NCI-H1436 treated with DMSO at 0.1 percent for 48 hours (cell line): ENCODE measurements around the gene APOA1.
"Not testable (repeated sequence)": the region's sequence is repeated elsewhere in the genome, so short reads cannot be mapped to it uniquely, and the experiment has no call there.

ENCODE experiments used
- DNase-seq: peaks from one replicate; lab custom pipeline; 2025; lab: John Stamatoyannopoulos, UW

Gene APOA1

GRCh38 chr11:116857936-116858335, 20.5 kb upstream of the APOA1 start:
- DNase-seq: no peak

GRCh38 chr11:116857316-116857715, 19.9 kb upstream of the APOA1 start:
- DNase-seq: no peak

GRCh38 chr11:116856423-116856822, 19.0 kb upstream of the APOA1 start:
- DNase-seq: no peak

- no peak for DNase-seq
Observed at GRCh38 chr11:116855413-116855812, 18.0 kb upstream of the APOA1 start.

- no peak for DNase-seq
Observed at GRCh38 chr11:116853461-116854073, 16.1 kb upstream of the APOA1 start.

GRCh38 chr11:116852261-116853031, 15.0 kb upstream of the APOA1 start:
- DNase-seq: no peak

- DNase-seq: no peak
Observed at GRCh38 chr11:116851626-116852025, 14.2 kb upstream of the APOA1 start.

- DNase-seq: no peak
Observed at GRCh38 chr11:116849486-116849885, 12.1 kb upstream of the APOA1 start.

- no peak for DNase-seq
Observed at GRCh38 chr11:116849060-116849459, 11.6 kb upstream of the APOA1 start.

GRCh38 chr11:116847612-116848011, 10.2 kb upstream of the APOA1 start:
- no peak for DNase-seq

- DNase-seq: no peak
Observed at GRCh38 chr11:116844722-116845121, 7.3 kb upstream of the APOA1 start.

GRCh38 chr11:116843661-116844060, 6.2 kb upstream of the APOA1 start:
- no peak for DNase-seq

GRCh38 chr11:116842909-116843308, 5.5 kb upstream of the APOA1 start:
- no peak for DNase-seq

- DNase-seq: no peak
Observed at GRCh38 chr11:116842117-116842516, 4.7 kb upstream of the APOA1 start.

GRCh38 chr11:116840746-116841296, 3.4 kb upstream of the APOA1 start:
- no peak for DNase-seq

- DNase-seq: no peak
Observed at GRCh38 chr11:116840224-116840745, 2.9 kb upstream of the APOA1 start.

GRCh38 chr11:116838321-116839084, 1.1 kb upstream of the APOA1 start:
- DNase-seq: no peak

GRCh38 chr11:116836632-116836991, 810 bp downstream of the APOA1 start:
- DNase-seq: no peak

- peak; percentile 70 for DNase-seq
Observed at GRCh38 chr11:116835791-116836631, 1.4 kb downstream of the APOA1 start.

- no peak for DNase-seq
Observed at GRCh38 chr11:116835042-116835772, 2.2 kb downstream of the APOA1 start.

GRCh38 chr11:116834535-116835041, 2.8 kb downstream of the APOA1 start:
- DNase-seq: not testable (repeated sequence)
